ENCODE measurements around the gene UBE3C.
A peak's percentile ranks its signal among the peaks of the same experiment; 100 is the strongest.

Gene UBE3C

GRCh38 chr7:157233677-157234076 lies 95.0 kb downstream of the UBE3C start:
- Histone ChIP-seq H4K8ac (ENCODE audit: low read depth, low read length) (no peak overlapping the region), H3K9ac (ENCODE audit: low read length) (no peak overlapping the region), H3K4me1 (ENCODE audit: control insufficient read depth, low read depth, low read length) (no peaks in the 10 kb centered on the region), H2BK15ac (replicated peaks; ENCODE audit: low read depth) (no peak overlapping the region), H3K27ac (ENCODE audit: low read depth, low read length) (no peak overlapping the region), H3K18ac (ENCODE audit: low read length) (no peak overlapping the region), H3K4ac (ENCODE audit: low read depth, low read length) (no peak overlapping the region), H4K5ac (ENCODE audit: low read length) (no peak overlapping the region), H3K79me2 (ENCODE audit: control insufficient read depth, insufficient read depth, low read length) (no peaks in the 10 kb centered on the region), H3K79me1 (ENCODE audit: low read length) (peaks cover 3% of the 10 kb centered on the region), H2BK5ac (ENCODE audit: low read length) (no peak overlapping the region), H3K36me3 (ENCODE audit: control insufficient read depth, insufficient read depth, low read length) (peaks cover 3% of the 10 kb centered on the region), H2AK5ac (ENCODE audit: low read length) (no peak overlapping the region), H3K4me2 (ENCODE audit: low read length) (no peak overlapping the region), H3K4me3 (ENCODE audit: low read length) (no peak overlapping the region), H3K23ac (ENCODE audit: low read length) (no peak overlapping the region), H2BK120ac (ENCODE audit: low read depth, low read length) (no peak overlapping the region), H3K27me3 (ENCODE audit: insufficient read depth, low read length, poor library complexity) (no peaks in the 10 kb centered on the region), H3K56ac (ENCODE audit: low read length) (no peak overlapping the region)
- DNase-seq: no peak
- WGBS (ENCODE audit: extremely low coverage, insufficient coverage, low lambda C conversion rate): no CpG with 5 or more reads among the region's 2 CpGs

- Histone ChIP-seq H3K79me1 (ENCODE audit: low read length) (peaks cover 3% of the 10 kb centered on the region), H2BK5ac (ENCODE audit: low read length) (no peak overlapping the region), H3K27ac (ENCODE audit: low read depth, low read length) (no peak overlapping the region), H3K9ac (ENCODE audit: low read length) (no peak overlapping the region), H4K5ac (ENCODE audit: low read length) (no peak overlapping the region), H3K4ac (ENCODE audit: low read depth, low read length) (no peak overlapping the region), H4K8ac (ENCODE audit: low read depth, low read length) (no peak overlapping the region), H3K4me1 (ENCODE audit: control insufficient read depth, low read depth, low read length) (no peaks in the 10 kb centered on the region), H3K56ac (ENCODE audit: low read length) (no peak overlapping the region), H2AK5ac (ENCODE audit: low read length) (no peak overlapping the region), H3K4me3 (ENCODE audit: low read length) (no peak overlapping the region), H3K18ac (ENCODE audit: low read length) (no peak overlapping the region), H3K36me3 (ENCODE audit: control insufficient read depth, insufficient read depth, low read length) (peaks cover 3% of the 10 kb centered on the region), H3K79me2 (ENCODE audit: control insufficient read depth, insufficient read depth, low read length) (no peaks in the 10 kb centered on the region), H2BK15ac (replicated peaks; ENCODE audit: low read depth) (no peak overlapping the region), H2BK120ac (ENCODE audit: low read depth, low read length) (no peak overlapping the region), H3K4me2 (ENCODE audit: low read length) (no peak overlapping the region), H3K23ac (ENCODE audit: low read length) (no peak overlapping the region), H3K27me3 (ENCODE audit: insufficient read depth, low read length, poor library complexity) (no peaks in the 10 kb centered on the region)
- DNase-seq: no peak
- no CpG with 5 or more reads among the region's 5 CpGs for whole genome bisulfite sequencing (ENCODE audit: extremely low coverage, insufficient coverage, low lambda C conversion rate)
Measured at GRCh38 chr7:157234271-157234670, 95.5 kb downstream of the UBE3C start.

GRCh38 chr7:157235357-157236333 lies 96.9 kb downstream of the UBE3C start:
- Histone ChIP-seq H3K56ac (ENCODE audit: low read length) (no peak overlapping the region), H2BK5ac (ENCODE audit: low read length) (no peak overlapping the region), H3K18ac (ENCODE audit: low read length) (no peak overlapping the region), H4K5ac (ENCODE audit: low read length) (no peak overlapping the region), H3K23ac (ENCODE audit: low read length) (no peak overlapping the region), H3K4me1 (ENCODE audit: control insufficient read depth, low read depth, low read length) (no peaks in the 10 kb centered on the region), H4K8ac (ENCODE audit: low read depth, low read length) (no peak overlapping the region), H3K79me2 (ENCODE audit: control insufficient read depth, insufficient read depth, low read length) (no peaks in the 10 kb centered on the region), H3K4ac (ENCODE audit: low read depth, low read length) (no peak overlapping the region), H2BK15ac (replicated peaks; ENCODE audit: low read depth) (no peak overlapping the region), H2AK5ac (ENCODE audit: low read length) (no peak overlapping the region), H3K79me1 (ENCODE audit: low read length) (peaks cover 7% of the 10 kb centered on the region), H3K27ac (ENCODE audit: low read depth, low read length) (no peak overlapping the region), H3K4me2 (ENCODE audit: low read length) (no peak overlapping the region), H2BK120ac (ENCODE audit: low read depth, low read length) (no peak overlapping the region), H3K9ac (ENCODE audit: low read length) (no peak overlapping the region), H3K27me3 (ENCODE audit: insufficient read depth, low read length, poor library complexity) (no peaks in the 10 kb centered on the region), H3K36me3 (ENCODE audit: control insufficient read depth, insufficient read depth, low read length) (peaks cover 3% of the 10 kb centered on the region), H3K4me3 (ENCODE audit: low read length) (no peak overlapping the region)
- WGBS (ENCODE audit: extremely low coverage, insufficient coverage, low lambda C conversion rate): no CpG with 5 or more reads among the region's 2 CpGs
- DNase-seq: no peak

- no peak overlapping the region for H2BK5ac ChIP-seq (ENCODE audit: low read length)
- H3K4ac ChIP-seq (ENCODE audit: low read depth, low read length): no peak overlapping the region
- no peak overlapping the region for H3K4me3 ChIP-seq (ENCODE audit: low read length)
- H3K79me1 ChIP-seq (ENCODE audit: low read length): peaks cover 7% of the 10 kb centered on the region
- no peak overlapping the region for H2BK15ac ChIP-seq (replicated peaks; ENCODE audit: low read depth)
- no peaks in the 10 kb centered on the region for H3K27me3 ChIP-seq (ENCODE audit: insufficient read depth, low read length, poor library complexity)
- H3K4me1 ChIP-seq (ENCODE audit: control insufficient read depth, low read depth, low read length): no peaks in the 10 kb centered on the region
- no peak overlapping the region for H3K9ac ChIP-seq (ENCODE audit: low read length)
- no CpG with 5 or more reads among the region's 8 CpGs for WGBS (ENCODE audit: extremely low coverage, insufficient coverage, low lambda C conversion rate)
- H4K8ac ChIP-seq (ENCODE audit: low read depth, low read length): no peak overlapping the region
- no peak overlapping the region for H3K18ac ChIP-seq (ENCODE audit: low read length)
- H2BK120ac ChIP-seq (ENCODE audit: low read depth, low read length): no peak overlapping the region
- no peak overlapping the region for H3K27ac ChIP-seq (ENCODE audit: low read depth, low read length)
- peaks cover 2% of the 10 kb centered on the region for H3K36me3 ChIP-seq (ENCODE audit: control insufficient read depth, insufficient read depth, low read length)
- H2AK5ac ChIP-seq (ENCODE audit: low read length): no peak overlapping the region
- DNase-seq: peak; percentile 22
- no peak overlapping the region for H4K5ac ChIP-seq (ENCODE audit: low read length)
- H3K79me2 ChIP-seq (ENCODE audit: control insufficient read depth, insufficient read depth, low read length): no peaks in the 10 kb centered on the region
- H3K23ac ChIP-seq (ENCODE audit: low read length): no peak overlapping the region
- no peak overlapping the region for H3K56ac ChIP-seq (ENCODE audit: low read length)
- no peak overlapping the region for H3K4me2 ChIP-seq (ENCODE audit: low read length)
Measured at GRCh38 chr7:157238087-157238486, 99.4 kb downstream of the UBE3C start.

- Histone ChIP-seq H3K56ac (ENCODE audit: low read length) (no peak overlapping the region), H3K4me2 (ENCODE audit: low read length) (no peak overlapping the region), H4K8ac (ENCODE audit: low read depth, low read length) (no peak overlapping the region), H3K4ac (ENCODE audit: low read depth, low read length) (no peak overlapping the region), H3K4me3 (ENCODE audit: low read length) (no peak overlapping the region), H3K79me2 (ENCODE audit: control insufficient read depth, insufficient read depth, low read length) (no peaks in the 10 kb centered on the region), H3K36me3 (ENCODE audit: control insufficient read depth, insufficient read depth, low read length) (peaks cover 2% of the 10 kb centered on the region), H3K27ac (ENCODE audit: low read depth, low read length) (no peak overlapping the region), H4K5ac (ENCODE audit: low read length) (no peak overlapping the region), H3K18ac (ENCODE audit: low read length) (no peak overlapping the region), H3K27me3 (ENCODE audit: insufficient read depth, low read length, poor library complexity) (no peaks in the 10 kb centered on the region), H3K9ac (ENCODE audit: low read length) (no peak overlapping the region), H2AK5ac (ENCODE audit: low read length) (no peak overlapping the region), H3K4me1 (ENCODE audit: control insufficient read depth, low read depth, low read length) (no peaks in the 10 kb centered on the region), H3K23ac (ENCODE audit: low read length) (no peak overlapping the region), H3K79me1 (ENCODE audit: low read length) (peaks cover 5% of the 10 kb centered on the region), H2BK15ac (replicated peaks; ENCODE audit: low read depth) (no peak overlapping the region), H2BK120ac (ENCODE audit: low read depth, low read length) (no peak overlapping the region), H2BK5ac (ENCODE audit: low read length) (no peak overlapping the region)
- no peak for DNase-seq
- no CpG with 5 or more reads among the region's 10 CpGs for WGBS (ENCODE audit: extremely low coverage, insufficient coverage, low lambda C conversion rate)
Measured at GRCh38 chr7:157239571-157240270, 101.0 kb downstream of the UBE3C start.

Data from mesendoderm (in vitro differentiated cells).